IPS-NIHi11 (cell line): Measurements from ENCODE around the gene LRWD1.
"Not testable (repeated sequence)": the region's sequence is repeated elsewhere in the genome, so short reads cannot be mapped to it uniquely, and the experiment has no call there.

Source experiments
- DNase-seq: peaks from one replicate; pipeline ENCODE4 v3.0.0; 2012; ENCODE audit warnings: mixed read lengths, low spot score

Gene LRWD1

GRCh38 chr7:102444961-102445673 is 19.7 kb upstream of the LRWD1 start:
- DNase-seq: no peak

GRCh38 chr7:102445674-102446071 is 19.1 kb upstream of the LRWD1 start:
- DNase-seq: no peak

GRCh38 chr7:102446387-102447156 is 18.2 kb upstream of the LRWD1 start:
- no peak for DNase-seq

DNA sequence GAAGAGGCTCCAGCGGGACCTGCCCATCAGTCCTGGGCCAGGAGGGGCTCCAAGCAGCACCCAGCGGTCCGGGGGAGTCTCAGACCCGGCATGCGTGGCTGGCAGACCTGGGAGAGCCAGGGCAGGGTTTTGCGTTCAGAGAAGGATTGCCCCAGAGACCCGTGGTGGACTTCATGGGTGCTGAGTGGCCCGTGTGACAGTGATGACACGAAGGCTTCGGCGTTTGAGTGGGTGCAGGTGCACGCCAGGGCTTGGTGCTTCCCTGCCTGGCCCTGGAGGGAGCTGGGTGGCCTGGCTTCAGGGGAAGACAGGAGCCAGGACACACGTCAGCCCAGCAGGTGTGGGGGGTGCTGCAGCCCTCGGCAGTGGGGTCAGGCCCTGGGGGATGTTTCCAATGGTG is 17.5 kb upstream of the LRWD1 start:
- DNase-seq: no peak

DNA sequence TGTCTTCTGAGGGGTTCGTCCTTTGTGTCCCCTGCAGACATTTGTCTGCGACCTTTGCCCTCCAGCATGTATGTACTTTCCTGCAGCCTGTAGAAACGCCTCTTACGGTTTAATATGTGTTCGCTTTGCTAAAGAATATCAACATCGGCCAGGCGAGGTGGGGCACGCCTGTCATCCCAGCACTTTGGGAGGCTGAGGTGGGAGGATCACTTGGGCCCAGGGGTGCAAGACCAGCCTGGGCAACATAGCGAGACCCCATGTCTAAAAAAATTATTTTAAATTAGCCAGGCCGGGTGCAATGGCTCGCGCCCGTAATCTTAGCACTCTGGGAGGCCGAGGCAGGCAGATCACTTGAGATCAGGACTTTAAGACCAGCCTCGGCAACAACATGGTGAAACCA is 15.6 kb upstream of the LRWD1 start:
- DNase-seq: no peak

DNA sequence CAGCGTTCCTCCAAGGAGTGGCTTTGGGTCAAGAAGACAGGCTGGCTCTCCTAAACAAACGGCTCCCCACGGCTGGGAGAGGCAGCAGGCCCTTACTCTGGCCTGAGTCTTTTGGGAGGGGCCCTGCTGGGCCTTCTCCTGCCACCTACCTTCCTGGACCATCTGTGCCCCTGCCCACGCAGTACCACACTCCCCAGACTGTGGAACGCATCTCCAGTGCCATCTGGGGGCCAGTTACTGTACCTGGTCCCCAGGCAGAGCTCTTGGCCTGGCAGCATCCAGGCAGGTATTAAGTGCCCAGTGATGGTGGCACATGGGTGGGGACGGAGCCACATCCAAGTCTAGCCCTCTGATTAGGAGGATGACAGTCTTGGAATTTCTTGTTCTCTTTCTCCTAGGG is 14.5 kb upstream of the LRWD1 start:
- no peak for DNase-seq

DNA sequence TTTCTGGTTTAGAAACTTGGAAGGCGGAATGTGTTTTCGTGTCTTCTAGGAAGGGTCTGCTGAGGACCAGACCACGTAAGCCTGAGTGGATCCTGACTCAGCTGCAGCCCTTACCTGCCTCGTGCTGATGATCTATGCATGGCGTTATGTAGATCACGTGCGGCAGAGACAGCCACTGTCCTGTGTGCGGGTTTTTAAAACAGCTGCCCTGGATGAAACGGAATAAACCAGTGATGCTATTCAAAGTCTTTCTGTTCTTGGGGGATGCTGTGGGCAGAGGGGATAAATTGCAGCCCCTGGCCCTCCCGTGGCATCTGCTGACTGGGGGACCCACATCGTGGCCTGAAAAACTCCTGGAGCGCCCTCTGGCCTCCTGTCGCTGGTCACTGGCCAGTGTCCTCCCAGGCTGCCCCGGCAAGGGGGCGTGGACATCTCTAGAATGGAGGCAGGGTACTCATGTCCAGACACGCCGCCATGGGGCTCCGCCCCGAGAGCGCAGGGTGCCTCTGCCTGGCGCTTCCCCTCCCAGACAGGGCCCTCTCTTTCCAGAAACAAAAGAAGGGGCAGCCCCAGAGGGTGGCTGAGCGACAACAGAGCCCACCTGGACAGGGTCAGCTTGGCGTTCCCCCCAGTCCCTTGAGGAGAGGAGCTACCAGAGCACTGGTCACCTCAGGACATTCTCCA is 13.3 kb upstream of the LRWD1 start:
- DNase-seq: peak; percentile 88

GRCh38 chr7:102452451-102452850 is 12.3 kb upstream of the LRWD1 start:
- DNase-seq: no peak

DNA sequence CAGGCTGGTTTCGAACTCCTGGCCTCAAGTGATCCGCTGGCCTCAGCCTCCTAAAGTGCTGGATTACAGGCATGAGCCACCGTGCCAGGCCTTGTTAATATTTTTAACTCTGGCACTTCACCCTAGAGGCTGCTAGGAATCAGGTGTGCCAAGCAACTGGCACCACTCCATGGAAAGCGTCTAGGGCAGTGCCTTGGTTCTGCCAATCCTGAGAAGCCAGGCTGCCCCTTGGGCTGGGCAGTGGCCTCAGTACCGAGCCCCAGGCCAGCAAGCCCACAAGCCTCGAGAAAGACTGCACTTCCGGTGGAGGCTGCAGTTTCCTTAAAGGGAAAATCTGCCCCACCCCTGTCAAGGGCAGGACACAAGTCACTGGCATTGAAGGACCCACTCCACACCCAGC is 11.5 kb upstream of the LRWD1 start:
- no peak for DNase-seq

GRCh38 chr7:102454468-102454867 is 10.3 kb upstream of the LRWD1 start:
- no peak for DNase-seq

DNA sequence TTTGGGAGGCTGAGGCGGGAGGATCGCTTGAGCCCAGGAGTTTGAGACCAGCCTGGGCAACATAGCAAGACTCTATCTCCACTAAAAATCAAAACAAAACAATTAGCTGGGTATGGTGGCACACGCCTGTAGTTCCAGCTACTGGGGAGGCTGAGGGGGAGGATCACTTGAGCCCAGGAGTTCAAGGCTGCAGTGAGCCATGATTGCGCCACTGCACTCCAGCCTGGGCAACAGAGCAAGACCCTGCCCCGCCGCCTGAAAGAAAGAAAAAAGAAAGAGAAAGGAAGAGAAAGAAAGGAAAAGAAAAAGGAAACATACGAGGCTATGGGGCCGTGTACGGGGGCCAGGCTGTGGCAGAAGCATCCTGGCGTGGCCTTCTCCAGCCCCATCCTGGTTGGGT is 9.9 kb upstream of the LRWD1 start:
- DNase-seq: not testable (repeated sequence)

- no peak for DNase-seq
These were observed 9.2 kb upstream of the LRWD1 start for GRCh38 chr7:102455596-102455995.

DNA sequence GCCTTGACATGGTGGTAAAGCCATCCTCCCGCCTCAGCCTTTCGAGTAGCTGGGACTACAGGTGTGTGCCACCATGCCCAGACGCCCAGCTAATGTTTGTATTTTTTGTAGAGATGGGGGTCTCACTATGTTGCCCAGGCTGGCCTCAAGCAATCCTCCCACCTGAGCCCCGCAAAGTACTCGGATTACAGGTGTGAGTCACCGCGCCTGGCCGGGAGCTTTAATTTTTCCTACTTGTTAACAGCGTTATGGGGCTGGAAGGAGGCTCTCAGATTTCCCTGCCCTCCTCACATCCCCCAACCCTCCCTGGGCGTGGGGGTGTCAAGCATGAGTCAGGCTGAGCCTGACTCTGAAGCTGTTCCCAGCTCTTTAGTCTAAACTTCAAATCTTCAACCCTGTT is 8.5 kb upstream of the LRWD1 start:
- DNase-seq: no peak

DNA sequence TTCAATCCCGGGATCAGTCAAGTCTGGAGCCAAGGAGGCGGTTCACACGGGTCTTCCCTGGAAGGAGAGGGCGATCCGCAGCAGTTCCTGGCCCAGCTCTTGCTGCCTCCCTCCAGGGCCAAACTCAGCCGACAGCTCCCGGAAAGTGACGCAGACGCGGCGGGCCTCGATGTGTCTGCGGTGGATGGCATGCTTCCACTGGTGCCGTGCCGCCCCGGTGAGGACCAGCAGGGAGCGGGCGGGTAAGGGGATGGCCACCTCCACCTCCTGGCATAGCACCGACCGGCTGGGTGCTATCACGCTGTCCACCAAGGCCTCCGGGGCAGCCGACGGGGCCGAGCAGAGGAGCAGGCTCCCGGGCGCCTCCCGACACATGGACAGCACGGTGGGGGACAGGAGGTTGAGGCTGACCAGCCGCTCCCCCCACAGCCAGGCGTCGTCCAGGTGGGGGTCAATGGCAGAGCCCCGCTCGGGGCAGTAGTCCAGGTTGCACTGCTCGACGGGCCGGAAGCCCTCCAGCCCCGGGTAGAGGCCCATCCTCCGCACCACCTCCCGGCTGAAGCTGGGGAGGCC is 7.3 kb upstream of the LRWD1 start:
- no peak for DNase-seq

GRCh38 chr7:102459221-102459844 is 5.5 kb upstream of the LRWD1 start:
- DNase-seq: no peak

DNA sequence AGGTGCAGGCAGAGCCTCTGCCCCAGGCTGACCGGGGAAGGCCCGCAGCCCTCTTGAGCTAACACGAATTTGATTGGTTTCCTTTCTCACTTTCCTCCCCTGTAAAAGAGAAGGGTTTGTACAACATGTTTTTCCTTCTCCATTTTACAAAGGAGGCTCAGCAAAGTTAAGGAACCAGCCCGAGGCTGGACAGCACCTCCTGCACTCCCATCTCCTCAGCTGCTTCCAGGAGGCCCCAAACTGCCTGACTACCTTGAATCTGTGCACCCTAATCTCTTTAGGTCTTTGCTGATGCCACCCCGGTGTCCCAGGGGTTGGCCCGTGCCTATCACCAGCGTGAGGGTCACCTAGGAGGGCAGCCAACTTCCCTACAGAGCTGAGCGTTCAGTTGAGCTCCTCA is 4.3 kb upstream of the LRWD1 start:
- DNase-seq: no peak

- no peak for DNase-seq
These were observed 775 bp upstream of the LRWD1 start for GRCh38 chr7:102463841-102464576.

DNA sequence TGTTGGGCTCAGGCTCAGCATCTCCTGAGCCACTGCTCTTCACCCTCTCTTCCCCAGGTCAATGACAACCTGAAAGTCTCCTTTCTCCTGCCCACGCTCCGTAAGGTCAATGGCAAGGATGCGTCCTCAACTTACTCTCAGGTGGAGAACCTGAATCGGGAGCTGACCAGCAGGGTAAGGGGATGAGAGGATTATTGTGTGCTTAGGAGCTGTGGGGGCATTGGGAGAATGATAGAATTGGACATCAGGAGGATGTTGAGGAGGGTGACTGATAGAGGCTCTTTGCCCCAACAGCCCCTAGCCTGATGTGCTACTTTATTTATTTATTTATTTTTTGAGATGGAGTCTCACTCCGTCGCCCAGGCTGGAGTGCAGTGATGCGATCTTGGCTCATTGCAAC is 1.3 kb downstream of the LRWD1 start:
- no peak for DNase-seq

- no peak for DNase-seq
These were observed 3.0 kb downstream of the LRWD1 start for GRCh38 chr7:102467581-102468477.

DNA sequence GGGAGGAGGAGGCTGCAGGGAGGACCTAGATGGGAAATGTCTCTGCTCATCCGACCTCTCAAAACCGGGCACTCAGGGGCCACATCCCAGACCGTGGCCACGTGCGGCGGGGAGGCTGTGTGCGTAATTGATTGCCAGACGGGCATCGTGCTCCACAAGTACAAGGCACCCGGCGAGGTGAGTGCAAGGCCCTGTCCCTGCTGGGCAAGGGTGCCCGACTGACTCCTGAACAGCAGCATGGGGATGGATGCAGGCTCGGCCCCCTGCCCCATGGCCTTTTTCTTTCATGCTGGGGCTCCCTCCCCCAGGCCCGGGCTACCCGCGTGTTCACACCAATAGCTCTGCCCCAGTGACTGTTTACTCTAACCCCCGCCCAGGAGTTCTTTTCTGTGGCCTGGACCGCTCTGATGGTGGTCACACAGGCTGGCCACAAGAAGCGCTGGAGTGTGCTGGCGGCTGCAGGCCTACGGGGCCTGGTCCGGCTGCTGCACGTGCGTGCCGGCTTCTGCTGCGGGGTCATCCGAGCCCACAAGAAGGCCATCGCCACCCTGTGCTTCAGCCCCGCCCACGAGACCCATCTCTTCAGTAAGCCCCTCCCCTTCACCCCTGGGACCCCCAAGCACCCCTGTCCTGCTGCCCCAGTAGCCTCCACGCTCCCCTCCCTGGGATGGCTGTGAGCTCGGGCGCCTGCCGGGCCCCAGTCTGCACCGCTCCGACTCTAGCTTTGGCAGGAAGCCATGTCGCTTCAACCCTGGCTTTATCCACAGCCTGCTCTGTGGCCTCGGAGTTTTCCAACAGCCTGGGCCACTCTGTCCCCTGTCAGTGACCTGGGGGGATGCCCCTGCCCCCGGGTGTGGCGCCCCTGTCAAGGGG is 3.9 kb downstream of the LRWD1 start:
- no peak for DNase-seq
